Neuronal stem cell (in vitro differentiated cells): ENCODE measurements around the gene NEK10.

Experiments used
- DNase-seq: peaks from one replicate; pipeline ENCODE4 v3.0.0-alpha.2; 2013; ENCODE audit warnings: low spot score
- H2AFZ ChIP-seq: one replicate; pipeline ENCODE4 v1.6.1; 2013; ENCODE audit warnings: mild to moderate bottlenecking, low read length, inconsistent platforms
- H2AK5ac ChIP-seq: 2 replicates; pipeline ENCODE4 v1.6.1; 2013; ENCODE audit warnings: low read depth, mild to moderate bottlenecking, inconsistent platforms, low read length, moderate library complexity, mixed read lengths
- H2BK120ac ChIP-seq: 2 replicates; pipeline ENCODE4 v1.6.1; 2013; ENCODE audit warnings: low read depth, mild to moderate bottlenecking, inconsistent platforms, low read length, moderate library complexity, mixed read lengths
- H2BK12ac ChIP-seq: one replicate; pipeline ENCODE4 v1.6.1; 2013; ENCODE audit warnings: low read length, inconsistent platforms
- H2BK15ac ChIP-seq: 2 replicates; pipeline ENCODE4 v1.6.1; 2013; ENCODE audit warnings: mild to moderate bottlenecking, low read length, inconsistent platforms, mixed read lengths
- H2BK5ac ChIP-seq: one replicate; pipeline ENCODE4 v1.6.1; 2013; ENCODE audit warnings: inconsistent platforms, mild to moderate bottlenecking, low read length, moderate library complexity
- H3K14ac ChIP-seq: one replicate; pipeline ENCODE4 v1.6.1; 2013; ENCODE audit warnings: low read length, inconsistent platforms
- H3K18ac ChIP-seq: 2 replicates; pipeline ENCODE4 v1.6.1; 2013; ENCODE audit warnings: low read length, inconsistent platforms
- H3K23ac ChIP-seq: 2 replicates; pipeline ENCODE4 v1.6.1; 2013; ENCODE audit warnings: low read depth, mild to moderate bottlenecking, mixed read lengths, low read length, inconsistent platforms; ENCODE audit not compliant: poor library complexity
- H3K27ac ChIP-seq: replicated peaks from 3 replicates; pipeline ENCODE4 v1.5.1; 2013; ENCODE audit warnings: low read length, inconsistent platforms
- H3K27me3 ChIP-seq, 3 experiments: 2 replicates each; pipeline ENCODE4 v1.6.1; 2013; ENCODE audit warnings: low read length in 3 of 3, mild to moderate bottlenecking in 2 of 3, inconsistent platforms in 1 of 3, low read depth in 1 of 3, mixed read lengths in 1 of 3, moderate library complexity in 1 of 3; ENCODE audit not compliant: control insufficient read depth in 3 of 3, insufficient read depth in 3 of 3
- H3K36me3 ChIP-seq, 2 donors: replicated peaks in 1 of 2; 2 replicates each; pipeline ENCODE4 v1.6.1; 2013; ENCODE audit warnings: low read length in 2 of 2; ENCODE audit not compliant: control insufficient read depth in 2 of 2, insufficient read depth in 2 of 2
- H3K4ac ChIP-seq: 2 replicates; pipeline ENCODE4 v1.6.1; 2013; ENCODE audit warnings: inconsistent platforms, mild to moderate bottlenecking, low read length, moderate library complexity
- H3K4me1 ChIP-seq, 2 donors: 1 replicate in 1 of 2; 2 replicates in 1 of 2; pipeline ENCODE4 v1.6.1; 2013; ENCODE audit warnings: low read length in 2 of 2, low read depth in 1 of 2; ENCODE audit not compliant: control insufficient read depth in 2 of 2, insufficient read depth in 1 of 2
- H3K4me2 ChIP-seq: one replicate; pipeline ENCODE4 v1.6.1; 2013; ENCODE audit warnings: mild to moderate bottlenecking, low read length, inconsistent platforms; ENCODE audit not compliant: insufficient read depth, poor library complexity, severe bottlenecking
- H3K4me3 ChIP-seq, 2 donors: 2 replicates each; pipeline ENCODE4 v1.5.1; 2013; ENCODE audit warnings: low read length in 2 of 2, mild to moderate bottlenecking in 2 of 2, inconsistent platforms in 1 of 2, moderate library complexity in 1 of 2
- H3K79me1 ChIP-seq: one replicate; pipeline ENCODE4 v1.6.1; 2013; ENCODE audit warnings: low read depth, mild to moderate bottlenecking, inconsistent platforms, low read length, moderate library complexity
- H3K9ac ChIP-seq: one replicate; pipeline ENCODE4 v1.6.1; 2013; ENCODE audit warnings: mild to moderate bottlenecking, low read depth, low read length, inconsistent platforms; ENCODE audit not compliant: poor library complexity
- H3K9me3 ChIP-seq, 2 donors: replicated peaks in 1 of 2; 2 replicates each; pipeline versions ENCODE3 to v1.6.1; 2013; ENCODE audit warnings: low read length in 2 of 2, mild to moderate bottlenecking in 2 of 2, inconsistent platforms in 1 of 2, low read depth in 1 of 2, mixed read lengths in 1 of 2, moderate library complexity in 1 of 2; ENCODE audit not compliant: control insufficient read depth in 2 of 2, insufficient read depth in 1 of 2
- H4K8ac ChIP-seq: one replicate; pipeline ENCODE4 v1.6.1; 2013; ENCODE audit warnings: low read depth, mild to moderate bottlenecking, inconsistent platforms, low read length, moderate library complexity
- H4K91ac ChIP-seq: one replicate; pipeline ENCODE4 v1.6.1; 2013; ENCODE audit warnings: low read length, low read depth, mild to moderate bottlenecking, inconsistent platforms; ENCODE audit not compliant: poor library complexity
- WGBS, 2 donors: extraction: QIAGEN DNeasy Blood & Tissue Kit; methylation state at CpG; one replicate each; pipeline ENCODE4 v1.1.7; 2013; ENCODE audit warnings: missing lambda C conversion rate in 2 of 2, mixed read lengths in 1 of 2; ENCODE audit not compliant: insufficient read length in 2 of 2, insufficient replicate concordance in 1 of 2; ENCODE audit errors: extremely low coverage in 2 of 2; 5-methylcytosine and 5-hydroxymethylcytosine counted together

The NEK10 gene

DNA sequence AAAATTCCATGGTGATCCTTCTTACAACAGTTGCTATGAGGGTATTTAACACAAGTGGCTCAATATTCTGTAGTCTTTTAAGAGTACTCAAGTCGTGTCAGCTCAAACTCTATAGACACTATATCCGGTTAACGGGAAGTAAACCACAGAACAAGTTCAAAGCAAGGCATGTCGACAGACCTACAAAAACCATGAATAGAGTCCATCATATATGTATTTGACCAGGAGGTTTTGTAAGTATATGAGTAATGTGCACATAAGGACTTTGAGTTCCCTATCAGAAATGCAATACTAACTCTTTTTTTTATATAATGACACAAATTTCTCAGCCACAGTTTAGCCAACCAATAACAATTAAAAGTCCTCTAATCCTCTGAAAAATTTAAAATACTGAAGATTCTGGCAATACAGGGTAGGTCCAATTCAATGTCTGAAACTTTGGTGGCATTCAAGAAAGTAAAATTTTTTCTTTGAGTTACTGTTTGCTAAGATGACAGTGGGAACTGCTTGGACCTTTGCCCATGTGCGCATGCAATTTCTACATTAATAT is 93.7 kb downstream of the NEK10 start:
- Histone ChIP-seq H2BK120ac (no peak overlapping the region), H2BK12ac (no peak overlapping the region), H4K91ac (no peak overlapping the region), H2AFZ (no peak overlapping the region), H3K27ac (no peak overlapping the region), H3K4me3 (no peak overlapping the region), H2BK5ac (no peak overlapping the region), H2AK5ac (no peak overlapping the region), H3K14ac (no peak overlapping the region), H3K23ac (no peak overlapping the region), H3K36me3 (no peaks in the 10 kb centered on the region), H3K4ac (no peak overlapping the region), H3K27me3 (no peaks in the 10 kb centered on the region), H4K8ac (no peak overlapping the region), H3K18ac (no peak overlapping the region), H2BK15ac (no peak overlapping the region), H3K4me1 (no peaks in the 10 kb centered on the region), H3K9ac (no peak overlapping the region), H3K4me2 (no peak overlapping the region), H3K9me3 (no peaks in the 10 kb centered on the region), H3K79me1 (no peaks in the 10 kb centered on the region)
- no CpG with 5 or more reads among the region's 5 CpGs for WGBS, 2 donors
- DNase-seq: no peak

DNA sequence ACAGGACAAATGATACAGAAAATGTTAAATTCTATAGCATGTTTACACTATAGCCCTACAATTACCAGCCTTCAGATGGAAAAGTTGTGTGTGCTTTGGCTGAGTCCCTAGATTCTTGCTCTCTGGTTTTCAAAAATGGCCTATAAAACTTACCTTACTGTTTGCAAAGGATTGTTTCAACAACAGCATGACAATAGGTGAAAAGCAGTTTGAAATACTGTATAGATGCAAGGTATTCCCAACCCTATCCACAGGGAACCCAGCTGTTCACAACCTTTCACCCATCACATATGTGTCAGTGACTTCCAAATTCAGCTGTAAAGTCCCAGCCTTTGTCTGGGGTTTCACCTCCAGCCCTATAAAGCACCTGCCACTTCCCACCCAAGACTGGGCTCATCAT is 97.3 kb downstream of the NEK10 start:
- Histone ChIP-seq H4K91ac (no peak overlapping the region), H3K36me3 (no peaks in the 10 kb centered on the region), H3K9ac (no peak overlapping the region), H3K4me1 (no peaks in the 10 kb centered on the region), H3K23ac (no peak overlapping the region), H3K9me3 (no peaks in the 10 kb centered on the region), H2AK5ac (no peak overlapping the region), H2BK15ac (no peak overlapping the region), H3K4me2 (no peak overlapping the region), H4K8ac (no peak overlapping the region), H3K14ac (no peak overlapping the region), H3K4me3 (no peak overlapping the region), H3K27me3 (no peaks in the 10 kb centered on the region), H3K79me1 (no peaks in the 10 kb centered on the region), H2BK5ac (no peak overlapping the region), H2AFZ (no peak overlapping the region), H2BK12ac (no peak overlapping the region), H3K4ac (no peak overlapping the region), H2BK120ac (no peak overlapping the region), H3K27ac (no peak overlapping the region), H3K18ac (no peak overlapping the region)
- DNase-seq: no peak

DNA sequence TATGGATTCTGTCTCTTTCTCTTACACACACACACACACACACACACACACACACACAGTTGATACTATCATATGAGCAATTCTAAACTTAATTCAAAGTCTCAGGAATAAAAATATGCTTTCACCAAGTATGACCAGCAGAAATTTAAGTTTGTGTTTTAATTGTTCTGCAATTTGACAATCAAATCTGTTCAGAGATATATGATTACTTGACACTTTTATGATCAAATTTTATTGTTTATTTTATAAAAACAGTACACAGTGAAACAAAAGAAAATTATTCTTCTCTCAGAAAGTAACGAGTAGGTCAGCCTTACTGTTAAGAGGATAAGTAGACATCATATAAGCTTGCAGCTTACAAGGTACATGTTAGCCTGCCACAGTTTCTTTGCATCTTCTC is 114.3 kb downstream of the NEK10 start:
- no peak overlapping the region for H3K27ac ChIP-seq
- no peak overlapping the region for H2BK120ac ChIP-seq
- no CpG with 5 or more reads among the region's 1 CpG for WGBS, 2 donors
- H3K14ac ChIP-seq: no peak overlapping the region
- H4K8ac ChIP-seq: no peak overlapping the region
- H3K23ac ChIP-seq: no peak overlapping the region
- H3K4me3 ChIP-seq: no peak overlapping the region
- H3K79me1 ChIP-seq: no peaks in the 10 kb centered on the region
- H2BK12ac ChIP-seq: no peak overlapping the region
- H2BK15ac ChIP-seq: no peak overlapping the region
- no peak overlapping the region for H4K91ac ChIP-seq
- H3K9me3 ChIP-seq: no peaks in the 10 kb centered on the region
- H3K27me3 ChIP-seq: no peaks in the 10 kb centered on the region
- H3K4me1 ChIP-seq: no peaks in the 10 kb centered on the region
- H2AFZ ChIP-seq: no peak overlapping the region
- no peak overlapping the region for H2BK5ac ChIP-seq
- no peak overlapping the region for H3K9ac ChIP-seq
- DNase-seq: no peak
- no peak overlapping the region for H2AK5ac ChIP-seq
- no peak overlapping the region for H3K4me2 ChIP-seq
- no peaks in the 10 kb centered on the region for H3K36me3 ChIP-seq
- H3K4ac ChIP-seq: no peak overlapping the region
- H3K18ac ChIP-seq: no peak overlapping the region

DNA sequence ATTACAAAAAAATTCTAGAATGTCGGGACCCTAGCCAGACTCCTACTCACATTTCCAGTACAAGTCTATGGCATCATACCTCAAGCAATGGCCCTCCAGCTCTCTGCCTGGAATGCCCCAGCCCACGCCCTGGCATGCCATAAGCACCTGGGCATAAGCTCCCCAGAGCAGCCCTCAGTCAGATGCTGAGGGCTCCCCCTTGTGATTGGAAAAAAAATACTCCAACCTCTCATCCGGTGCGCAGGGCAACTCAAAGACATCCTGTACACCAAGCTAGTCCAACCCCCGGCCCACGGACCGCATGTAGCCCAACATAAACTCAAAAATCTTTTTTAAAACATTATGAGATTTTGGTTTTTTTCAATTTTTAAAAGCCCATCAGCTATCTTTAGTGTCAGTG is 115.4 kb downstream of the NEK10 start:
- H3K4me1 ChIP-seq: no peaks in the 10 kb centered on the region
- H3K4ac ChIP-seq: no peak overlapping the region
- no peak overlapping the region for H3K23ac ChIP-seq
- no peaks in the 10 kb centered on the region for H3K36me3 ChIP-seq
- H3K4me3 ChIP-seq: no peak overlapping the region
- no peak overlapping the region for H3K27ac ChIP-seq
- no peak overlapping the region for H4K91ac ChIP-seq
- no peaks in the 10 kb centered on the region for H3K79me1 ChIP-seq
- WGBS, 2 donors: no CpG with 5 or more reads among the region's 7 CpGs
- no peak overlapping the region for H3K4me2 ChIP-seq
- no peak overlapping the region for H3K18ac ChIP-seq
- H4K8ac ChIP-seq: no peak overlapping the region
- no peak overlapping the region for H2BK5ac ChIP-seq
- H3K14ac ChIP-seq: no peak overlapping the region
- no peaks in the 10 kb centered on the region for H3K27me3 ChIP-seq
- no peak overlapping the region for H2AK5ac ChIP-seq
- no peak overlapping the region for H2AFZ ChIP-seq
- no peak overlapping the region for H2BK15ac ChIP-seq
- no peak overlapping the region for H2BK12ac ChIP-seq
- DNase-seq: peak; percentile 12
- H3K9ac ChIP-seq: no peak overlapping the region
- H2BK120ac ChIP-seq: no peak overlapping the region
- no peaks in the 10 kb centered on the region for H3K9me3 ChIP-seq
